Measurements from ENCODE around the gene MKNK2. TPM values are rescaled to one million over a fixed set of nuclear protein-coding genes. Genes with fewer than 3 reads are reported as not detected.
A peak's percentile ranks its signal among the peaks of the same experiment; 100 is the strongest.

The MKNK2 gene
- total and polyA plus RNA-seq, 10 of the 15 experiments (the other 5 are each of a cell fraction or from before 2014, with no cell fraction given): 9.6 to 365 (median 69.9) TPM

DNA sequence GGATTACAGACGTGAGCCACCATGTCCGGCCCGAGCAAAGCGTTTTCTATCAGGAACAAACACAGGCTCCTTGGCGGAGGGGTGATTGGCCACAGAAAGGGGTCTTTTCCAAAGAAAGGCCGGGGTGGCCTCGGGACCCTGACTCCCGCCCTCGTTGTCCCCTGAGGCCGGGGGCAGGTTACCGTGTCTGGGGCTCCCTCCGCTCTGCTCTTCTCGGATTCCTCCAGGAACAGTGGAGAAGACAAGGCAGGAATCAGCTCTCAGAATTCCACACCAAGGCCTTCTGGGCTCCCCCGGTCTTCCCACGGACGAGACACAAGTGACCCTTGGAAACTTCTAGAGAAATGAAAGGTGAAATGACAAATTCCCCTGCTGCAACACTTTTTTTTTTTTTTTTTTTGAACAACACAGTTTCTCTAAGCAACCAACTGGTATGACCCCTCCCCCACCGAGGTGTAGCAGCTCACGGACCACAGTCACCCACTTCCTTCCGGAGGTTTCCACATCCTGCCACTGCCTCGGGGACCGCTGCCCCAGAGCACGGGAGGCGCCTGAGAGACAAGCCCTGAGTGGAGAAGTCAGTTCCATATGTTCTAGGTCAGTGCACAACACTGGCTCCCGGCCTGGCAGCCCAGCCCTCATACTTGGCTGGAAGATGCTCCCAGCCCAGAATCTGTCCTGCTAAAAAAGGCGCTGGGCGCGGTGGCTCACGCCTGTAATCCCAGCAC, 34.1 kb upstream of the MKNK2 start (continued):
- TF ChIP-seq RCOR1 (conservative IDR thresholded peaks at IDR 0.05; ENCODE audit: low read depth, low read length) (peak; percentile 85), TBL1XR1 (IDR thresholded peaks at IDR 0.05; ENCODE audit: low read depth, low read length) (peak; percentile 99), POLR2AphosphoS5 (IDR thresholded peaks at IDR 0.05; ENCODE audit: low read length) (peak; percentile 91), YBX1 (IDR thresholded peaks at IDR 0.05) (no peak), ZNF24 (IDR thresholded peaks at IDR 0.05) (no peak), NBN (IDR thresholded peaks at IDR 0.05) (peak; percentile 98), MEF2B (IDR thresholded peaks at IDR 0.05; ENCODE audit: partially characterized antibody, poor library complexity, severe bottlenecking) (peak; percentile 90), ZSCAN29 (IDR thresholded peaks at IDR 0.05) (peak; percentile 9; the same call in 1 of the 2 replicates), BACH1 (IDR thresholded peaks at IDR 0.05; ENCODE audit: borderline replicate concordance) (peak; percentile 91), RB1 (IDR thresholded peaks at IDR 0.05; ENCODE audit: borderline replicate concordance) (peak; percentile 28; the same call in 1 of the 2 replicates), ZNF207 (IDR thresholded peaks at IDR 0.05; ENCODE audit: borderline replicate concordance) (peak; percentile 75; the same call in 1 of the 2 replicates), HCFC1 (IDR thresholded peaks at IDR 0.05; ENCODE audit: low read length) (no peak; the same call in 1 of the 2 replicates), ASH2L (IDR thresholded peaks at IDR 0.05; ENCODE audit: borderline replicate concordance, low read depth) (no peak), TAF1 (IDR thresholded peaks at IDR 0.05; ENCODE audit: borderline replicate concordance, low read depth, low read length) (peak; percentile 92)
- TF ChIP-seq, protein P1, sequence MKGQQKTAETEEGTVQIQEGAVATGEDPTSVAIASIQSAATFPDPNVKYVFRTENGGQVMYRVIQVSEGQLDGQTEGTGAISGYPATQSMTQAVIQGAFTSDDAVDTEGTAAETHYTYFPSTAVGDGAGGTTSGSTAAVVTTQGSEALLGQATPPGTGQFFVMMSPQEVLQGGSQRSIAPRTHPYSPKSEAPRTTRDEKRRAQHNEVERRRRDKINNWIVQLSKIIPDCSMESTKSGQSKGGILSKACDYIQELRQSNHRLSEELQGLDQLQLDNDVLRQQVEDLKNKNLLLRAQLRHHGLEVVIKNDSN (IDR thresholded peaks at IDR 0.05; ENCODE audit: borderline replicate concordance, extremely low read length, insufficient read depth, low read depth, low read length): no peak
- TF ChIP-seq, protein P2, sequence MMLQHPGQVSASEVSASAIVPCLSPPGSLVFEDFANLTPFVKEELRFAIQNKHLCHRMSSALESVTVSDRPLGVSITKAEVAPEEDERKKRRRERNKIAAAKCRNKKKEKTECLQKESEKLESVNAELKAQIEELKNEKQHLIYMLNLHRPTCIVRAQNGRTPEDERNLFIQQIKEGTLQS (IDR thresholded peaks at IDR 0.05; ENCODE audit: borderline replicate concordance, extremely low read depth, low read depth, low read length): no peak
- TF ChIP-seq, protein P3, sequence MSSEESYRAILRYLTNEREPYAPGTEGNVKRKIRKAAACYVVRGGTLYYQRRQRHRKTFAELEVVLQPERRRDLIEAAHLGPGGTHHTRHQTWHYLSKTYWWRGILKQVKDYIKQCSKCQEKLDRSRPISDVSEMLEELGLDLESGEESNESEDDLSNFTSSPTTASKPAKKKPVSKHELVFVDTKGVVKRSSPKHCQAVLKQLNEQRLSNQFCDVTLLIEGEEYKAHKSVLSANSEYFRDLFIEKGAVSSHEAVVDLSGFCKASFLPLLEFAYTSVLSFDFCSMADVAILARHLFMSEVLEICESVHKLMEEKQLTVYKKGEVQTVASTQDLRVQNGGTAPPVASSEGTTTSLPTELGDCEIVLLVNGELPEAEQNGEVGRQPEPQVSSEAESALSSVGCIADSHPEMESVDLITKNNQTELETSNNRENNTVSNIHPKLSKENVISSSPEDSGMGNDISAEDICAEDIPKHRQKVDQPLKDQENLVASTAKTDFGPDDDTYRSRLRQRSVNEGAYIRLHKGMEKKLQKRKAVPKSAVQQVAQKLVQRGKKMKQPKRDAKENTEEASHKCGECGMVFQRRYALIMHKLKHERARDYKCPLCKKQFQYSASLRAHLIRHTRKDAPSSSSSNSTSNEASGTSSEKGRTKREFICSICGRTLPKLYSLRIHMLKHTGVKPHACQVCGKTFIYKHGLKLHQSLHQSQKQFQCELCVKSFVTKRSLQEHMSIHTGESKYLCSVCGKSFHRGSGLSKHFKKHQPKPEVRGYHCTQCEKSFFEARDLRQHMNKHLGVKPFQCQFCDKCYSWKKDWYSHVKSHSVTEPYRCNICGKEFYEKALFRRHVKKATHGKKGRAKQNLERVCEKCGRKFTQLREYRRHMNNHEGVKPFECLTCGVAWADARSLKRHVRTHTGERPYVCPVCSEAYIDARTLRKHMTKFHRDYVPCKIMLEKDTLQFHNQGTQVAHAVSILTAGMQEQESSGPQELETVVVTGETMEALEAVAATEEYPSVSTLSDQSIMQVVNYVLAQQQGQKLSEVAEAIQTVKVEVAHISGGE (CRISPR knock-in tag; IDR thresholded peaks at IDR 0.05): 0 out of 2 replicates have a peak, but pooled peaks have one; percentile 12
- TF ChIP-seq, protein P4, sequence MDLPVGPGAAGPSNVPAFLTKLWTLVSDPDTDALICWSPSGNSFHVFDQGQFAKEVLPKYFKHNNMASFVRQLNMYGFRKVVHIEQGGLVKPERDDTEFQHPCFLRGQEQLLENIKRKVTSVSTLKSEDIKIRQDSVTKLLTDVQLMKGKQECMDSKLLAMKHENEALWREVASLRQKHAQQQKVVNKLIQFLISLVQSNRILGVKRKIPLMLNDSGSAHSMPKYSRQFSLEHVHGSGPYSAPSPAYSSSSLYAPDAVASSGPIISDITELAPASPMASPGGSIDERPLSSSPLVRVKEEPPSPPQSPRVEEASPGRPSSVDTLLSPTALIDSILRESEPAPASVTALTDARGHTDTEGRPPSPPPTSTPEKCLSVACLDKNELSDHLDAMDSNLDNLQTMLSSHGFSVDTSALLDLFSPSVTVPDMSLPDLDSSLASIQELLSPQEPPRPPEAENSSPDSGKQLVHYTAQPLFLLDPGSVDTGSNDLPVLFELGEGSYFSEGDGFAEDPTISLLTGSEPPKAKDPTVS (IDR thresholded peaks at IDR 0.05; ENCODE audit: low read depth, low read length): peak; percentile 96
- TF ChIP-seq, protein P5, sequence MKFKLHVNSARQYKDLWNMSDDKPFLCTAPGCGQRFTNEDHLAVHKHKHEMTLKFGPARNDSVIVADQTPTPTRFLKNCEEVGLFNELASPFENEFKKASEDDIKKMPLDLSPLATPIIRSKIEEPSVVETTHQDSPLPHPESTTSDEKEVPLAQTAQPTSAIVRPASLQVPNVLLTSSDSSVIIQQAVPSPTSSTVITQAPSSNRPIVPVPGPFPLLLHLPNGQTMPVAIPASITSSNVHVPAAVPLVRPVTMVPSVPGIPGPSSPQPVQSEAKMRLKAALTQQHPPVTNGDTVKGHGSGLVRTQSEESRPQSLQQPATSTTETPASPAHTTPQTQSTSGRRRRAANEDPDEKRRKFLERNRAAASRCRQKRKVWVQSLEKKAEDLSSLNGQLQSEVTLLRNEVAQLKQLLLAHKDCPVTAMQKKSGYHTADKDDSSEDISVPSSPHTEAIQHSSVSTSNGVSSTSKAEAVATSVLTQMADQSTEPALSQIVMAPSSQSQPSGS (IDR thresholded peaks at IDR 0.05; ENCODE audit: low read length): peak; percentile 92
- TF ChIP-seq, protein P6, sequence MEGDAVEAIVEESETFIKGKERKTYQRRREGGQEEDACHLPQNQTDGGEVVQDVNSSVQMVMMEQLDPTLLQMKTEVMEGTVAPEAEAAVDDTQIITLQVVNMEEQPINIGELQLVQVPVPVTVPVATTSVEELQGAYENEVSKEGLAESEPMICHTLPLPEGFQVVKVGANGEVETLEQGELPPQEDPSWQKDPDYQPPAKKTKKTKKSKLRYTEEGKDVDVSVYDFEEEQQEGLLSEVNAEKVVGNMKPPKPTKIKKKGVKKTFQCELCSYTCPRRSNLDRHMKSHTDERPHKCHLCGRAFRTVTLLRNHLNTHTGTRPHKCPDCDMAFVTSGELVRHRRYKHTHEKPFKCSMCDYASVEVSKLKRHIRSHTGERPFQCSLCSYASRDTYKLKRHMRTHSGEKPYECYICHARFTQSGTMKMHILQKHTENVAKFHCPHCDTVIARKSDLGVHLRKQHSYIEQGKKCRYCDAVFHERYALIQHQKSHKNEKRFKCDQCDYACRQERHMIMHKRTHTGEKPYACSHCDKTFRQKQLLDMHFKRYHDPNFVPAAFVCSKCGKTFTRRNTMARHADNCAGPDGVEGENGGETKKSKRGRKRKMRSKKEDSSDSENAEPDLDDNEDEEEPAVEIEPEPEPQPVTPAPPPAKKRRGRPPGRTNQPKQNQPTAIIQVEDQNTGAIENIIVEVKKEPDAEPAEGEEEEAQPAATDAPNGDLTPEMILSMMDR (IDR thresholded peaks at IDR 0.05 in 2 of 3, conservative IDR thresholded peaks at IDR 0.05 in 1 of 3; ENCODE audit: control insufficient read depth in 2 of 3, extremely low read depth in 1 of 3, insufficient read depth in 1 of 3, low read depth in 3 of 3, low read length in 3 of 3): no peak
